GM23248 (cell line): Measurements from ENCODE around the gene SLC35G3. TPM values are rescaled to one million over a fixed set of nuclear protein-coding genes. Genes with fewer than 3 reads are reported as not detected.

Experiments used
- DNase-seq: peaks from one replicate; pipeline ENCODE4 v3.0.0-alpha.2; 2015
- H2AFZ ChIP-seq: fragments of 200-600 bp; sonication (generic); 2 replicates; pipeline ENCODE4 v1.6.1; 2016; ENCODE audit warnings: antibody characterized with exemption
- H3F3A ChIP-seq: fragments of 200-600 bp; sonication (generic); 2 replicates; pipeline ENCODE4 v1.6.1; 2016; ENCODE audit warnings: mild to moderate bottlenecking, antibody characterized with exemption, mixed run types; ENCODE audit not compliant: insufficient read depth
- H3K27ac ChIP-seq: fragments of 200-600 bp; sonication (generic); 2 replicates; pipeline ENCODE4 v1.5.1; 2016; ENCODE audit warnings: mild to moderate bottlenecking
- H3K27me3 ChIP-seq: fragments of 200-600 bp; sonication (generic); replicated peaks from 2 replicates; pipeline ENCODE4 v1.6.1; 2016; ENCODE audit warnings: mild to moderate bottlenecking; ENCODE audit not compliant: insufficient read depth
- H3K36me3 ChIP-seq: fragments of 200-600 bp; sonication (generic); 2 replicates; pipeline ENCODE4 v1.6.1; 2016; ENCODE audit warnings: low read depth, mild to moderate bottlenecking
- H3K4me1 ChIP-seq: fragments of 200-600 bp; sonication (generic); 2 replicates; pipeline ENCODE4 v1.6.1; 2016; ENCODE audit warnings: mild to moderate bottlenecking; ENCODE audit not compliant: insufficient read depth
- H3K4me2 ChIP-seq: fragments of 200-600 bp; sonication (generic); one replicate; pipeline ENCODE4 v1.6.1; 2016; ENCODE audit warnings: mild to moderate bottlenecking; ENCODE audit not compliant: unreplicated experiment
- H3K4me3 ChIP-seq: fragments of 200-600 bp; sonication (generic); 2 replicates; pipeline ENCODE4 v1.5.1; 2016; ENCODE audit warnings: mild to moderate bottlenecking
- H3K79me2 ChIP-seq: fragments of 200-600 bp; sonication (generic); 2 replicates; pipeline ENCODE4 v1.6.1; 2016; ENCODE audit warnings: mild to moderate bottlenecking; ENCODE audit not compliant: insufficient read depth
- H3K9ac ChIP-seq: fragments of 200-600 bp; sonication (generic); 2 replicates; pipeline ENCODE4 v1.6.1; 2016; ENCODE audit warnings: mild to moderate bottlenecking
- H3K9me2 ChIP-seq: fragments of 200-600 bp; sonication (generic); 2 replicates; pipeline ENCODE4 v1.6.1; 2016; ENCODE audit warnings: mixed run types, mild to moderate bottlenecking, moderate library complexity; ENCODE audit not compliant: insufficient read depth
- H3K9me3 ChIP-seq: fragments of 200-600 bp; sonication (generic); one replicate; pipeline ENCODE4 v1.6.1; 2017; ENCODE audit warnings: low read depth
- H4K20me1 ChIP-seq: fragments of 200-600 bp; sonication (generic); 2 replicates; pipeline ENCODE4 v1.6.0; 2016; ENCODE audit not compliant: insufficient read depth
- EZH2 ChIP-seq: fragments of 200-600 bp; sonication (generic); IDR thresholded peaks from 2 replicates; pipeline ENCODE4 v1.6.1; 2018; ENCODE audit warnings: antibody characterized with exemption, mild to moderate bottlenecking; ENCODE audit not compliant: insufficient read depth, poor library complexity, severe bottlenecking
- EZH2phosphoT487 ChIP-seq: fragments of 200-600 bp; sonication (generic); IDR thresholded peaks from 2 replicates; pipeline ENCODE4 v1.6.1; 2018; ENCODE audit warnings: antibody characterized with exemption, moderate library complexity, mild to moderate bottlenecking, low read depth; ENCODE audit not compliant: insufficient read depth
- WGBS, 2 experiments: methylation state at CpG; one replicate each; pipeline ENCODE4 v1.1.6; 2015 to 2017; ENCODE audit warnings: low lambda C conversion rate in 2 of 2, low coverage in 1 of 2; ENCODE audit errors: missing lambda C conversion rate in 2 of 2; 5-methylcytosine and 5-hydroxymethylcytosine counted together
- in situ Hi-C: fragments of 300-500 bp; cut with MboI; formaldehyde crosslinking; loops from 2 replicates; pipeline ENCODE4 v1.15.0; 2020
- polyA plus RNA-seq: library from polyadenylated mRNA; unstranded; fragments of >200 nt; fragmentation: Nextera tagmentation; extraction: Ambion mirVana; gene quantifications from 2 replicates; pipeline ENCODE4 v1.2.1, GENCODE V29; 2016
- total RNA-seq: library from RNA; depleted of rRNA; stranded (reverse); fragments of >200 nt; shearing (Covaris generic); gene quantifications from 2 replicates; pipeline ENCODE4 v1.2.3, GENCODE V29; 2014; rRNA removed

The SLC35G3 gene
- total and polyA plus RNA-seq, 2 experiments from 2014 or later: not detected

DNA sequence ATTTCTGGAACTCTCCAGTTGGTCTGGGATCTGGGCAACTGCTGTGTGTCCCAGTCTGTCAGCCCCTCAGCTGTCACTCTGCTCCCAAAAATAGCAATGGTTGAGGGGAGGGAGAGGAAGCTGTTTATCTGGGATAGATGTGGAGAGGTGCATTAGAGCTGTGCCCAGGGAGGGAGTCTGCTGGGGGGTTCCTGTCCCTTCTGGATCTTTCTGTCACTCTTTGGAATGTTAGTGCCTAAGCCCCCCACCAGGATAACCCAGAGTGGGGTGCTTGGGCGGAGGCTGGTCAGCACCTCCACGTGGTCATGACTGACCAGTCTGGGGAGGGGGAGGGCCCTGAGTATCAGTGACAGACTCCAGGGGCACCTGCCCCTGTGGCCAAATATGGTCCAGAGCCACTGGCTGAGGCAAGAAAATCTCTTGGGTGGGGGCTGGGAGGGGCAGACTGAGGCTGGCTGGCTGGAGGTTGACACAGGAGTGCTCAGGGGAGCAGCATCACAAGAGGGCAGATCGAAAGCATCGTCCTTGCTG is 46.8 kb downstream of the SLC35G3 start, which contains the start of gene UNC45B:
Gene UNC45B, plus strand, starts transcription at position 443 of the 531 bp plus-strand sequence. CDS start 447 bp downstream, outside the sequence.
- Histone ChIP-seq H3K4me1 (no peaks in the 10 kb centered on the region), H3K9ac (no peak within 1 kb of the TSS), H3K36me3 (no peaks in the 10 kb centered on the region), H3K9me2 (no peaks in the 10 kb centered on the region), H3K27ac (no peak within 1 kb of the TSS), H3K9me3 (no peaks in the 10 kb centered on the region), H3K79me2 (no peaks in the 10 kb centered on the region), H3K4me2 (no peak within 1 kb of the TSS), H3F3A (no peaks in the 10 kb centered on the region), H3K4me3 (no peak within 1 kb of the TSS), H4K20me1 (no peaks in the 10 kb centered on the region), H2AFZ (no peak within 1 kb of the TSS), H3K27me3 (no peaks in the 10 kb centered on the region; the same call in 1 of the 2 replicates)
- WGBS, 2 experiments: 61 to 68% methylated on average over 4 of the region's 4 CpGs
- TF ChIP-seq EZH2 (no peak), EZH2phosphoT487 (no peak)
- no peak for DNase-seq
- in situ Hi-C loops: no loop called here

DNA sequence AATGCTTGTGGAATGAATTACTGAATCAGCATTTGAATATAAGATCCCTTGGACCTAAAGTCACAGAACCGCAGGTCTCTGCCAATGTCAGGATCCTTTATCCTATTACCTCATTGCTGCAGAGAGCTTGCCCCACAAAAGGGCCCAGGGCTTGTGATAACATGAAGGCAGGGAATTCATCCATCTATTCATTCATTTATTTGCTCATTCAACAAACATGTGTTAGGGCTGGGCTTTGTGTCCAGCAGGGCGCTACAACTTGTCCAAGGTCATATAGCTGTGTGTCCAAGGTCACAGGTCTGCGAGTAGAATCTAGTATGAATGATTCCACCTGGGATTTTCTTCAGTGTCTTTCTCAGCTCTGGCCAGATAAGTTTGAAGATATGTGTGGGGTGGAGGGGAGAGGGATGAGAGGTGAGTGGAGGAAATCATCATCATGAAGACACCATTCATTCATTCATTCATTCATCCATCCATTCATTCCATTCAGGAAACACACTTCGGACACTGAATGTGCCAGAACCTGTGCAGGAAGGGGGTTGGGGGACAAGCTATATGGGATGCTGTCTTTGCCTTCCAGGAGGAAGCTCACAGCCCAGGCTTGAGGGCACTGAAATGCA is 47.9 kb downstream of the SLC35G3 start:
- no peak overlapping the region for H3K4me2 ChIP-seq
- no peak overlapping the region for H2AFZ ChIP-seq
- H3K9ac ChIP-seq: no peak overlapping the region
- no peaks in the 10 kb centered on the region for H3F3A ChIP-seq
- TF ChIP-seq EZH2phosphoT487 (no peak), EZH2 (no peak)
- no peaks in the 10 kb centered on the region for H3K4me1 ChIP-seq
- in situ Hi-C loops: no loop called here
- H3K79me2 ChIP-seq: peaks cover 7% of the 10 kb centered on the region
- H3K4me3 ChIP-seq: no peak overlapping the region
- no peak for DNase-seq
- no peak overlapping the region for H3K27ac ChIP-seq
- H3K27me3 ChIP-seq: no peaks in the 10 kb centered on the region; the same call in 1 of the 2 replicates
- no peaks in the 10 kb centered on the region for H3K9me2 ChIP-seq
- H4K20me1 ChIP-seq: no peaks in the 10 kb centered on the region
- 61 to 62% methylated on average over 4 of the region's 4 CpGs for WGBS, 2 experiments
- H3K36me3 ChIP-seq: no peaks in the 10 kb centered on the region
- H3K9me3 ChIP-seq: no peaks in the 10 kb centered on the region

DNA sequence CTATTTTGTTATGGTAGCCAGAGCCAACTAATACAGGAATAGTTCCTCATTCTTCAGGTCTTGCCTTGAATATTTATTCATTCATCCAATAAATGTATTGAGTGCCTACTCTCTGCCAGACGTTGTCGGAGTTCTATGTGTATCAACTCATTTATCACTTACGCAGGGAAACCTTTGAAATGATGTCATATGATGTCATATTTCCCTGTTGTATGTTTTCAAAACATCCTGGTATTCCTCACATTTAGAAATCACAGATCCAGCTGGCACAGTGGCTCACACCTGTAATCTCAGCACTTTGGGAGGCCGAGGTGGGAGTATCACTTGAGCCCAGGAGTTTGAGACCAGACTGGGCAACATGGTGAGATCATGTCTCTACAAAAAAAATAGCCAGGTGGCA is 49.4 kb downstream of the SLC35G3 start:
- Histone ChIP-seq H3K9me2 (no peaks in the 10 kb centered on the region), H3K4me3 (no peak overlapping the region), H3F3A (no peaks in the 10 kb centered on the region), H3K27me3 (no peaks in the 10 kb centered on the region; the same call in 1 of the 2 replicates), H3K9me3 (no peaks in the 10 kb centered on the region), H3K4me1 (peaks cover 4% of the 10 kb centered on the region; the same call in 1 of the 2 replicates), H3K36me3 (no peaks in the 10 kb centered on the region), H3K79me2 (peaks cover 22% of the 10 kb centered on the region), H3K4me2 (no peak overlapping the region), H3K27ac (no peak overlapping the region), H4K20me1 (no peaks in the 10 kb centered on the region), H2AFZ (no peak overlapping the region), H3K9ac (no peak overlapping the region)
- in situ Hi-C loops: no loop called here
- no peak for TF ChIP-seq EZH2
- no peak for TF ChIP-seq EZH2phosphoT487
- no peak for DNase-seq
- 56 to 67% methylated on average over 4 of the region's 4 CpGs for WGBS, 2 experiments

Other genes with a start within 250 kb of the SLC35G3 start
- gene CCT6B, start 232.9 kb downstream of the SLC35G3 start, total RNA-seq: 2.2 and 2.9 TPM in 2 replicates
- gene CCT6B, start 232.9 kb downstream of the SLC35G3 start, polyA plus RNA-seq: 3.8 and 4.6 TPM in 2 replicates
- gene ZNF830, start 232.9 kb downstream of the SLC35G3 start, total RNA-seq: 4.5 and 4.6 TPM in 2 replicates
- 10.2 and 10.6 TPM in 2 replicates for gene ZNF830, start 232.9 kb downstream of the SLC35G3 start, polyA plus RNA-seq
- gene LIG3, start 213.9 kb downstream of the SLC35G3 start, total RNA-seq: 14.4 and 22.0 TPM in 2 replicates
- gene LIG3, start 213.9 kb downstream of the SLC35G3 start, polyA plus RNA-seq: 11.8 and 12.4 TPM in 2 replicates
- 7.0 and 9.0 TPM in 2 replicates for gene RFFL, start 130.7 kb downstream of the SLC35G3 start, total RNA-seq
- gene RFFL, start 130.7 kb downstream of the SLC35G3 start, polyA plus RNA-seq: 3.9 and 4.2 TPM in 2 replicates
- 2.8 and 9.9 TPM in 2 replicates for gene RAD51D, start 74.5 kb downstream of the SLC35G3 start, total RNA-seq
- gene RAD51D, start 74.5 kb downstream of the SLC35G3 start, polyA plus RNA-seq: 7.7 and 8.0 TPM in 2 replicates
- not detected in 2 replicates for gene FNDC8, start 72.8 kb downstream of the SLC35G3 start, total RNA-seq
- not detected in 2 replicates for gene FNDC8, start 72.8 kb downstream of the SLC35G3 start, polyA plus RNA-seq
- 16.7 and 18.5 TPM in 2 replicates for gene NLE1, start 52.1 kb downstream of the SLC35G3 start, total RNA-seq
- gene NLE1, start 52.1 kb downstream of the SLC35G3 start, polyA plus RNA-seq: 6.8 and 6.9 TPM in 2 replicates
- not detected in 2 replicates for gene UNC45B, start 46.6 kb downstream of the SLC35G3 start, total RNA-seq
- not detected in 2 replicates for gene UNC45B, start 46.6 kb downstream of the SLC35G3 start, polyA plus RNA-seq
- gene SLFN5, start 48.7 kb upstream of the SLC35G3 start, total RNA-seq: 57.3 and 72.7 TPM in 2 replicates
- gene SLFN5, start 48.7 kb upstream of the SLC35G3 start, polyA plus RNA-seq: 33.4 and 33.9 TPM in 2 replicates
- gene SLFN11, start 179.2 kb upstream of the SLC35G3 start, total RNA-seq: 49.3 and 59.7 TPM in 2 replicates
- 32.8 and 34.1 TPM in 2 replicates for gene SLFN11, start 179.2 kb upstream of the SLC35G3 start, polyA plus RNA-seq
- gene SLFN12, start 238.1 kb upstream of the SLC35G3 start, total RNA-seq: 32.0 and 41.2 TPM in 2 replicates
- gene SLFN12, start 238.1 kb upstream of the SLC35G3 start, polyA plus RNA-seq: 15.1 and 15.9 TPM in 2 replicates